GM11168 (cell line): ENCODE measurements around the gene LRCH1.

ENCODE experiments used
- in situ Hi-C: fragments of 300-500 bp; cut with MboI; formaldehyde crosslinking; loops from one replicate; pipeline ENCODE4 v1.12.0; 2022; ENCODE audit warnings: low sequenced_read_pairs; ENCODE audit not compliant: unreplicated experiment

Gene LRCH1

DNA sequence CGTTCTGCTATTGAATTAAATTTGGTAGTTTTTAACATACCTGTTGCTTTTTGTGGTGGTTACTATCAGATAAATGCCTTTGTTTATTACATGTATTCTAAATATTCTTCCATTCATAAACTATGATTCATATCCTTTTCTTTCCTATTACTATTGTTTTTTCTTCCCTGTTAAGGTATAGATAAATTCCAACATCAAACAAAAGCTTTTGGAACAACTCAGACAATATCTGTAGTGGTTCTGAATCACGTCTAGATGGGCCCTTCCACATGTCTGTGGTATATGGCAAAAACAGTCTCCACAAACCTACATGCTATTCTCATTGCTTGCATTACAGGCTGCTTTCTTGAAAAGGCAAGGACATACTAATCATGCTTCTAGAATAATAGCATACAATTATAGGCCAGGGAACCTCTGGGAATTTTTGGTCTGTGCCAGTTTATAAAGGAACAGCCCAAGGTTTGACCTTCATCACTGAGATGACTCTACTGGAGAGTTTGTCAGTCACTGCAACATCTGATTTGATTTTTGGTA, 6.4 kb downstream of the LRCH1 start:
- in situ Hi-C loops = loop anchor here (10.0 kb wide), 1 partner anchor 155 kb away; no protein-coding TSS in a partner anchor

GRCh38 chr13:46560778-46561177, 7.8 kb downstream of the LRCH1 start:
- in situ Hi-C loops = no loop called here

DNA sequence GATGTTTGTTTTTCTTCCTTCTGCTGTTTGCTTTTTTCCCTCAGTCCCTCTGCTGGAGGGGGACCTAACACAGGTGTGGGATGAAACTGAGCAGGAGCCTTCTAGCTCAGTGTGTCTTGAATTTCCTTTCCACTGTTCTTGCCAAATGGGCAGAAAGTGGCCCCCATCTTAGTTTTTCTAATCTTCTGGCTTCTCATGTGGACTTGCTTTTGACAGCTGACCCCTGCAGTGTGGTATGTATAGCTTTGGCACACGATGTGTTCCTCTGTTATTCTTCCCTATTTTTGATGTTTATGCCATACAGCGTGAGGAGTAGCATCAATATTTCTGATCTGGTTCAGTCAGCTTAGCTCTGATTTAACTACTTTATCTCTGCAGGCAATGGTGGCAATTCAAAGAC, 8.3 kb downstream of the LRCH1 start:
- in situ Hi-C loops = no loop called here

- in situ Hi-C loops = no loop called here
These were observed 8.7 kb downstream of the LRCH1 start for GRCh38 chr13:46561691-46562090.

GRCh38 chr13:46562152-46562551, 9.2 kb downstream of the LRCH1 start:
- in situ Hi-C loops = no loop called here

- in situ Hi-C loops = no loop called here
These were observed 9.6 kb downstream of the LRCH1 start for GRCh38 chr13:46562581-46562980.

DNA sequence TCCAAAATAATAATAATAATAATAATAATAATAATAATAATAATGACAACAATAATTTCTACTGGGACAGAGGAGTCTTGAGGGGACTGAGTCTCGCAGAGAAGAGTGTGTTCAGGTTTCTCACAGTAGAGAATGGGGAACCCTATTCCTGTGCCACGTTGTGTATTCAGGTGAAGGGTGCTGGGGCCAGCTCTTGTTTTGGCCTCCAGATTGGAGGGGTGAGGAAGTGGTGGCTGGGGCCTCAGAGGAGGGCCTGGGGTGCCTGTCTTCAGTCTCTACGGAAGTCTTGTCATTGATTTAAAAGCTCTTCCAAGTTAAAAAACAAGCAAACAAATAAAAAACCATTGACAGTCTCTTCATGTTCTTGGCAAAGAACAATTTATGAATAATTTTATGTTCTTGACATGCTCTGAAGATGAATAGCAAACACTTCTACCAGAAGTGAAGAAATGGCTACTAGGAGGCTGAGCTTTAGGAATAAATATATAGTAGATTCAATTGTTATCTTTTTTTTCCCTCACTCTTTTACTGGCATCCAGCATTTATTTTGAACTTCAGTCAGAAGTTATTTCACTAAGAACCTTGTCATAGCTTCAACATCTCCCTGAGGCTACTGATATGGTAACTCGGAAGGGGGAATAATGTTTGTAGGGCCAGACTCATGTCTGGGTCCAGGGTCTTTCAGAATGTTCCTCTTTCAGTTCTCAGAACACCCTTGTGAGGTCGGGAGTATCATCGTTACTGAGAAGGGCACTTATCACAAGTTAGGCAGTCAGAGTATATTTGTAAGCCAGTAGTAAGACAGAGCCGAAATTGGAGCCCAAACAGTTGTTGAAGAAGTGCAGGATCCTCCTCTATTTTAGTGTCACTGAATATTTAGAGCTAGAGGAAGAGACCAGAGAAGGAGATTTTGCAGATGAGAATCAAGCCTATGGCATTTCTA, 13.1 kb downstream of the LRCH1 start:
- in situ Hi-C loops = no loop called here

- in situ Hi-C loops = no loop called here
These were observed 14.7 kb downstream of the LRCH1 start for GRCh38 chr13:46567671-46568070.

DNA sequence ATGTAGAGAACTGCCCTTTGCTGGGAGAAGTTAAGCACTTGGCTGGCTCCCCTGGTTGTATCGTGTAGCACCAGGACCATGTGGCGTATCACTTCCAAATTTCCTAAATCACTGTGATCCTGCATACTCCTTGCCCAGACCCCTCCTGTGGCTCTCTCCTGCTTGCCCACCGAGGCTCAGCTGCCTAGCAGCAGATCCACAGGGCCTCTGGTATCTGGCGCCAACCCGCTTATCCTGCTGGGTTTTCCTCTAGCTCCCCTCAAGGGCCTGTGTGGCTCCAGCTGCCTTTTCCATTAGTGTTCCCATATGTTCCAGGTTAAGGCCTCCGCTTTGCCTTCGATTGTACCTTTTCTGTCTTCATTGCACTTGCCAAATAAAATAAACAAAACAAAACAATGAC, 16.5 kb downstream of the LRCH1 start:
- in situ Hi-C loops = no loop called here

DNA sequence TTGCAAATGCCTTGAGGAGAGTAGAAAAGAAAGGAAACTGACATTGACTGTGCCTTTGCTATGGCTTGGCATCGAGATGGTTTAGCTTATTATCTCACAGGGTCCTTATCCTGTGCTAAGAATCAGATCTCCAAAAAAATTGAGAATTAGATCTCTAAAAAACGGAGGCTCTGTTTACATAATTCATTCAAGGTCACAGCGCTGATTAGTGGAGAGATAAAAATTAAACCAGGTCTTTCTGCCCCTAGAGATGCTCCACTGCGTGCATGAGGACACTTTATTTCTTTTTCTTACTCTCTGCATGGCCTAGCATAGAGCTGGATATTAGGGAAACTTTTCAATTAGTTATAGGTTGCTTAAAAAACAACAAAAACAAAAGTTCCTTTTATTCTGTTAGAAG, 17.3 kb downstream of the LRCH1 start:
- in situ Hi-C loops = no loop called here

DNA sequence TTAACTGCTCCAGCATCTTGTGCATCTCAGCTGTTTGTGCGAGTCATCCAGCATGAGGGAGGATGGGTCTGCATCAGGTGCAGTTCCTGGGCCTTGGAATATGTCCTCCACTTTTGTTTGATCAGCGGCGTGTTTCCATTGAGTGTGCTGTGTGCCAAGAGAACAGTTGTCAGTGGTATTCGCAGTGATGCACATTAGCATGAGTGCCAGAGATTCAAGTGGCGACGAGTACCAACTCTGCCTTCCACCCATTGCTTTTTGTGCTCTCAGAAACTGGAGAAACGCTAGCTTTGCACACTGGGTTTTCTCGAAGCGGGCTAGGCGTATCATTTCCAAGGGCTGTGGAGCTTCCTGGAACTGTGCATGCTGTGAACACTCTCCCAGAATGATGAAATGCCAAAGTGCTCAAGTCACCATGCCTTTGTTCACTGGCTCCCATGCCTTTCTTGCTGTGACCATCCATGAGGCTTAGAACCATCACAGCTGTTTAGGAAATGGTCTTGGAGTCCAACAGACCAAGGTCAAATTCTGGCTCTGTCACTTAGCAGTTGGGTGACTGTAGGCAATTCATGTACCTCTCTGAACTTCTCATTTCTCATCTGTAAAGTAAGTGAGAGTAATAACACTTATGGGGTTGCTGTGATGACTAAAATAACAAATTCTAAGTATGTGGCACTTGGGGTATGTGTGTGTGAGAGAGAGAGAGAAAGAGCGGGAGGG, 18.4 kb downstream of the LRCH1 start:
- in situ Hi-C loops = no loop called here

DNA sequence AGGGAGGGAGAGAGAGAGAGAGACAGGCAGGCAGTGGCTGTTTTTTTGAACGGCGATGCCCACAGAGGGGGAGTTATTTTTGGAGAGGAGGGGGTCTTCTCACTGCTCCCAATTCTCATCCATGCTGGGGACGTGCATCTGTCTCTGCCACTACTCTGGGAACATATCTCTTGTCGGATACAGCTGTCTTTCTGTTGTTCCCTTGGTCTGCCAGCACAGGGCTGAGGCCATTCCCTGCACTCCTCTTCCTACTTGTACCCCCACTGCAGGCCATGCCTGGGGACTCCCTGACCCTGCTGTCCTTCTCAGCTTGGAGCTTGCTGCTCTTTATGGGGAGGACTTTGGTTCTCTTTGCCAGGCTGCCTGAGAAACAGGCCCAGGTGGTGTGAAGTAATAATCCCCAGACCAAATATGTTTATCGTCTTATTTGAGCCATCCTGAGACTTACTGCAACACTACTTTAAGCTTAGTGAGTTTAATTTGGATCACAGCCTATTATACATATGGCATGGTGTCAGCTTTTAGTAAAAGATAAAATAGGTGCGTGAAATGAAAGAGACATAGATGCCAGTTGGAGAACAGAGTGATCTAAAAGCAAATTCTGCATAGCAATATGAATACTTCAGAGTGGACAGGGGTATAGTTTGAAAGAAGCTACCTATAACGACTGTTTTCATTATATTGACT, 19.1 kb downstream of the LRCH1 start:
- in situ Hi-C loops = no loop called here

DNA sequence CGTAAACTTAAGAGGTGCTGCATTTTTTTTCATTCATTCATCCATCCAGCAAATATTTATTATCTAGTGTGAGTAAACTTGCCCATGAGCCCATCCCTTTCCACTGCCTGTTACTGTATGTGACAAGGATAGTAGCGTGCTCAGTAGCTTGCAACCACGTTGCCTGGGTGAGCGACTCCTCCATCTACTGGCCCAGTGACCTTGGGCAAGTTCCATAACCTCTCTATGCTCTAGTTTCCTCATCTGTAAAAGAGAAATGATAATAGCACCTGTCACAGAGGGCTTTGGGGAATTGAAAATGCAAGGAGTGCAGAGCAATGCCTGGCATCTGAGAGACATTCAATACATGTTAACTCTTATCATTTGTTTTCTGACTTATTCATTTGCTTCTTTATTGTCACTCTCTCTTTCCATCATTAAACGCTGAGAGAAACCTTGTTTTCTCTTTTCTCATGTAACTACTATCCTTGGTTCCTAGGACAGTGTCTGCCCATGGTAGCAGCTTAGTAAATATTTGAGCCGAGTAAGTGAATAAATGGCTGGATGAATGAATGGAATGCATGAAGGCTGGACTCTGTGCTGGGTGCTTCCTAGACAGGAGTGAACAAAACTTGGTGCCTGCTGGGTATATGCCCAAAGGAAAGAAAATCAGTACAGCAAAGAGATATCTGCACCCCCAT, 19.9 kb downstream of the LRCH1 start:
- in situ Hi-C loops = no loop called here

GRCh38 chr13:46575301-46575771, 22.4 kb downstream of the LRCH1 start:
- in situ Hi-C loops = no loop called here

GRCh38 chr13:46575818-46576221, 22.9 kb downstream of the LRCH1 start:
- in situ Hi-C loops = no loop called here

DNA sequence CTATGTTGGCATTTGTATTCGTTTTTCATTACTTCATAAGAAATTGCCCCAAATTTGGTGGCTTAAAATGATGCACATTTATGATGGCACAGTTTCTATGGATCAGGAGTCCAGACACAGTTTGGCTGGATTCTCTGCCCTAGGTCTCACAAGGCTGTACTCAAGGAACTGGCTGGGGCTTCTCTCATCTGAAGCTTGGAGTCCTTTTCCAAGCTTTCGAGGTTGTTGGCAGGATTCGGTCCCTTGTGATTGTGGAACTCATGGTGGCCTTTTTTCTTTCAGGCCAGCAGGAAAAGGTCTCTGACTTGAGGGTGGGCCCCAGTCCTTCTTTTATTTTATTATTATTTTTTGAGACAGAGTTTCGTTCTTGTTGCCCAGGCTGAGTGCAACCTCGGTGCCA, 23.8 kb downstream of the LRCH1 start:
- in situ Hi-C loops = no loop called here

- in situ Hi-C loops = no loop called here
These were observed 25.0 kb downstream of the LRCH1 start for GRCh38 chr13:46577696-46578589.

- in situ Hi-C loops = no loop called here
These were observed 25.6 kb downstream of the LRCH1 start for GRCh38 chr13:46578590-46578975.

- in situ Hi-C loops = no loop called here
These were observed 27.4 kb downstream of the LRCH1 start for GRCh38 chr13:46580362-46580839.
